OCI-LY1 (cell line): ENCODE measurements around the gene TMF1.

Experiments used
- H2AFZ ChIP-seq: fragments of 200-600 bp; sonication (generic), shearing (Covaris generic); 2 replicates; pipeline ENCODE4 v1.6.0; 2014; ENCODE audit warnings: antibody characterized with exemption, mild to moderate bottlenecking, low read length
- H3F3A ChIP-seq: fragments of 200-600 bp; sonication (generic), shearing (Covaris generic); 2 replicates; pipeline ENCODE4 v1.6.0; 2014; ENCODE audit warnings: mild to moderate bottlenecking, antibody characterized with exemption, low read length, moderate library complexity; ENCODE audit not compliant: insufficient read depth
- H3K27ac ChIP-seq: fragments of 200-600 bp; sonication (generic); 2 replicates; pipeline ENCODE4 v1.5.1; 2014; ENCODE audit warnings: low read length, mixed run types, mild to moderate bottlenecking, low read depth; ENCODE audit not compliant: poor library complexity, severe bottlenecking
- H3K27me3 ChIP-seq: fragments of 200-600 bp; sonication (generic); 2 replicates; pipeline ENCODE4 v1.6.0; 2014; ENCODE audit warnings: antibody characterized with exemption, mild to moderate bottlenecking, low read length, moderate library complexity; ENCODE audit not compliant: insufficient read depth
- H3K36me3 ChIP-seq: fragments of 200-600 bp; sonication (generic); 2 replicates; pipeline ENCODE4 v1.6.1; 2014; ENCODE audit warnings: mild to moderate bottlenecking, antibody characterized with exemption, low read length, moderate library complexity, mixed read lengths; ENCODE audit not compliant: insufficient read depth
- H3K4me1 ChIP-seq: fragments of 200-600 bp; sonication (generic); 2 replicates; pipeline ENCODE4 v1.5.1; 2014; ENCODE audit warnings: mild to moderate bottlenecking, low read length, moderate library complexity; ENCODE audit not compliant: insufficient read depth, severe bottlenecking
- H3K4me2 ChIP-seq: fragments of 200-600 bp; sonication (generic), shearing (Covaris generic); 2 replicates; pipeline ENCODE4 v1.6.1; 2014; ENCODE audit warnings: low read length
- H3K4me3 ChIP-seq: fragments of 200-600 bp; sonication (generic); 2 replicates; pipeline ENCODE4 v1.5.1; 2014; ENCODE audit warnings: low read length, low read depth, mild to moderate bottlenecking, mixed read lengths; ENCODE audit not compliant: poor library complexity, severe bottlenecking
- H3K79me2 ChIP-seq: fragments of 200-600 bp; shearing (Covaris generic); 2 replicates; pipeline ENCODE4 v1.6.1; 2016; ENCODE audit warnings: mixed run types, low read length, mixed read lengths; ENCODE audit not compliant: insufficient read depth
- H3K9ac ChIP-seq: fragments of 200-600 bp; sonication (generic), shearing (Covaris generic); 2 replicates; pipeline ENCODE4 v1.6.1; 2014; ENCODE audit warnings: mild to moderate bottlenecking, low read length, mixed read lengths
- H3K9me2 ChIP-seq: fragments of 200-600 bp; sonication (generic), shearing (Covaris generic); 2 replicates; pipeline ENCODE4 v1.6.1; 2014; ENCODE audit warnings: low read depth, mild to moderate bottlenecking, low read length, mixed read lengths
- H3K9me3 ChIP-seq: fragments of 200-600 bp; shearing (Covaris generic); 2 replicates; pipeline ENCODE4 v1.6.1; 2014; ENCODE audit warnings: low read length, mixed read lengths
- H4K20me1 ChIP-seq: fragments of 200-600 bp; sonication (generic), shearing (Covaris generic); 2 replicates; pipeline ENCODE4 v1.6.0; 2016; ENCODE audit warnings: mild to moderate bottlenecking, low read length; ENCODE audit not compliant: insufficient read depth
- EZH2 ChIP-seq: fragments of 200-600 bp; sonication (generic), shearing (Covaris generic); IDR thresholded peaks from 2 replicates; pipeline ENCODE4 v1.8.0; 2017; ENCODE audit warnings: borderline replicate concordance, mixed run types, mild to moderate bottlenecking, antibody characterized with exemption, low read length, moderate library complexity, mixed read lengths
- TF ChIP-seq, protein P1 (sequence below): fragments of 200-600 bp; sonication (generic), shearing (Covaris generic); IDR thresholded peaks from 2 replicates; pipeline ENCODE4 v1.5.1; 2017; ENCODE audit warnings: mild to moderate bottlenecking, antibody characterized with exemption, low read length, moderate library complexity, mixed read lengths

TMF1 gene

DNA sequence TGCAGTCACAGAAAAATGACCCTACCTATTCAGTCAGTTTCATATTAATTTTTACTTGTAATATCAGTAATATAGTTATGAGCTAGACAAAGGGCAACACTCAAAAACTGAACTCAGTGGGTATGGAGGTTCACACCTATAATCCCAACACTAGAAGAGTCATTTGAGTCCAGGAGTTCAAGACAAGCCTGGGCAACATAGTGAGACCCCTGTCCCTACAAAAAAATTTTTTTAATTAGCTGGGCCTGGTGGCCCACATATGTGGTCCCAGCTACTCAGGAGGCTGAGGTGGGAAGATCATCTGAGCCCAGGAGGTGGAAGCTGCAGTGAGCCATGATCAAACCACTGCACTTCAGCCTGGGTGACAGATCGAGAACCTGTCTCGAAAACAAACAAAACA lies 3.1 kb downstream of the TMF1 start:
- no peak overlapping the region for H3K4me3 ChIP-seq
- no peak for TF ChIP-seq EZH2
- TF ChIP-seq, protein P1, sequence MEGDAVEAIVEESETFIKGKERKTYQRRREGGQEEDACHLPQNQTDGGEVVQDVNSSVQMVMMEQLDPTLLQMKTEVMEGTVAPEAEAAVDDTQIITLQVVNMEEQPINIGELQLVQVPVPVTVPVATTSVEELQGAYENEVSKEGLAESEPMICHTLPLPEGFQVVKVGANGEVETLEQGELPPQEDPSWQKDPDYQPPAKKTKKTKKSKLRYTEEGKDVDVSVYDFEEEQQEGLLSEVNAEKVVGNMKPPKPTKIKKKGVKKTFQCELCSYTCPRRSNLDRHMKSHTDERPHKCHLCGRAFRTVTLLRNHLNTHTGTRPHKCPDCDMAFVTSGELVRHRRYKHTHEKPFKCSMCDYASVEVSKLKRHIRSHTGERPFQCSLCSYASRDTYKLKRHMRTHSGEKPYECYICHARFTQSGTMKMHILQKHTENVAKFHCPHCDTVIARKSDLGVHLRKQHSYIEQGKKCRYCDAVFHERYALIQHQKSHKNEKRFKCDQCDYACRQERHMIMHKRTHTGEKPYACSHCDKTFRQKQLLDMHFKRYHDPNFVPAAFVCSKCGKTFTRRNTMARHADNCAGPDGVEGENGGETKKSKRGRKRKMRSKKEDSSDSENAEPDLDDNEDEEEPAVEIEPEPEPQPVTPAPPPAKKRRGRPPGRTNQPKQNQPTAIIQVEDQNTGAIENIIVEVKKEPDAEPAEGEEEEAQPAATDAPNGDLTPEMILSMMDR: no peak
- H4K20me1 ChIP-seq: 0 out of 2 replicates have a peak, but pooled peaks cover 3% of the 10 kb centered on the region
- H3K79me2 ChIP-seq: peaks cover 26% of the 10 kb centered on the region
- H3K9ac ChIP-seq: no peak overlapping the region
- no peaks in the 10 kb centered on the region for H3F3A ChIP-seq
- peaks cover 20% of the 10 kb centered on the region for H3K4me1 ChIP-seq
- H3K9me2 ChIP-seq: no peaks in the 10 kb centered on the region
- no peak overlapping the region for H3K27ac ChIP-seq
- H3K36me3 ChIP-seq: peaks cover 50% of the 10 kb centered on the region
- H3K4me2 ChIP-seq: no peak overlapping the region
- H3K27me3 ChIP-seq: no peaks in the 10 kb centered on the region
- H3K9me3 ChIP-seq: no peaks in the 10 kb centered on the region
- H2AFZ ChIP-seq: no peak overlapping the region

GRCh38 chr3:69044608-69045007 lies 7.5 kb downstream of the TMF1 start:
- no peaks in the 10 kb centered on the region for H3F3A ChIP-seq
- H3K27ac ChIP-seq: no peak overlapping the region
- H2AFZ ChIP-seq: no peak overlapping the region
- H4K20me1 ChIP-seq: 0 out of 2 replicates have a peak, but pooled peaks cover 3% of the 10 kb centered on the region
- H3K4me1 ChIP-seq: peaks cover 1% of the 10 kb centered on the region
- peaks cover 6% of the 10 kb centered on the region for H3K79me2 ChIP-seq
- peaks cover 67% of the 10 kb centered on the region for H3K36me3 ChIP-seq
- H3K4me2 ChIP-seq: no peak overlapping the region
- no peaks in the 10 kb centered on the region for H3K27me3 ChIP-seq
- H3K9me3 ChIP-seq: no peaks in the 10 kb centered on the region
- no peak overlapping the region for H3K9ac ChIP-seq
- H3K9me2 ChIP-seq: no peaks in the 10 kb centered on the region
- no peak overlapping the region for H3K4me3 ChIP-seq
- no peak for TF ChIP-seq EZH2
- TF ChIP-seq, protein P1: no peak

DNA sequence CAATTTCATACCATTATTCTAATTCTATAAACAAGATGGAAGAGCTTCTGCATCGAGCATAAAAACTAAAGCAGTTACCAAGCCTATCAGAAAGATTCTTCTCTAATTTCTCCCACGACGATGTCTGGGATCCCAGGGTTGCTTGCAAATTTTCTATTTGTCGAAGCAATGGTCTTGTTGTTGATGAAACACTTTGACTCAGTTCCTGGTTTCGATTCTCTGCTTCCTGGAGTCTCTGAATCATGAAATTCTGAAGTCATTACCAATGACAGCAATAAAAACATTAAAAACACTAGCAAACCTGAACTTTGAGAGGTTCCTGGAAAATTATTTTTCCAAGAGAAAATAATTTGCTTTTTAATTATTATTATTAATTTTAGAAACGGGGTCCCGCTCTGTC lies 18.7 kb downstream of the TMF1 start:
- no peaks in the 10 kb centered on the region for H3K4me1 ChIP-seq

More for the DNA sequence above, 18.7 kb downstream of the TMF1 start:
- Histone ChIP-seq H3K9me3 (no peaks in the 10 kb centered on the region), H4K20me1 (no peaks in the 10 kb centered on the region), H3K27ac (no peak overlapping the region), H3K4me2 (no peak overlapping the region), H2AFZ (no peak overlapping the region), H3K36me3 (peaks cover 72% of the 10 kb centered on the region), H3F3A (no peaks in the 10 kb centered on the region), H3K27me3 (no peaks in the 10 kb centered on the region), H3K9me2 (no peaks in the 10 kb centered on the region), H3K4me3 (no peak overlapping the region), H3K79me2 (no peaks in the 10 kb centered on the region), H3K9ac (no peak overlapping the region)
- no peak for TF ChIP-seq EZH2
- TF ChIP-seq, protein P1: no peak
